SK-N-SH (cell line): ENCODE measurements around the gene PSMG4. TPM values are rescaled to one million over a fixed set of nuclear protein-coding genes. Genes with fewer than 3 reads are reported as not detected.

Experiments
- CTCF ChIA-PET: fragments of 300-600, 350-600 bp; formaldehyde crosslinking; extraction: SDS; loops from one replicate; lab custom pipeline; 2021; lab: Yijun Ruan, JAX
- POLR2A ChIA-PET: fragments of 350-600 bp; sonication (Branson Sonifier 250); formaldehyde crosslinking; extraction: SDS; loops from one replicate; lab custom pipeline; 2020; ENCODE audit warnings: antibody characterized with exemption, inconsistent platforms; lab: Yijun Ruan, JAX
- DNase-seq: peaks from one replicate; pipeline ENCODE4 v3.0.0; 2012
- H2AFZ ChIP-seq: fragments of 200-600 bp; sonication (generic); 2 replicates; pipeline ENCODE4 v1.8.1; 2016; ENCODE audit warnings: antibody characterized with exemption, mild to moderate bottlenecking, low read depth
- H3F3A ChIP-seq: fragments of 200-600 bp; sonication (generic); replicated peaks from 2 replicates; pipeline ENCODE3; 2016; ENCODE audit warnings: antibody characterized with exemption, mild to moderate bottlenecking; ENCODE audit not compliant: insufficient read depth
- H3K27ac ChIP-seq, 2 experiments: fragments of 200-500 bp in 1 of 2; fragments of 200-600 bp in 1 of 2; sonication (Bioruptor generic) in 1 of 2; sonication (generic), shearing (Covaris generic) in 1 of 2; 2 replicates each; pipeline versions ENCODE4 v1.5.1 to v1.6.1; 2014 to 2016; ENCODE audit warnings: low read depth in 2 of 2, inconsistent platforms in 1 of 2, low read length in 1 of 2, mild to moderate bottlenecking in 1 of 2, mixed read lengths in 1 of 2
- H3K27me3 ChIP-seq: fragments of 200-600 bp; sonication (generic), shearing (Covaris generic); 2 replicates; pipeline ENCODE4 v1.6.1; 2016; ENCODE audit warnings: mixed run types; ENCODE audit not compliant: insufficient read depth
- H3K36me3 ChIP-seq, 2 experiments: fragments of 200-500 bp in 1 of 2; fragments of 200-600 bp in 1 of 2; sonication (Bioruptor generic) in 1 of 2; sonication (generic) in 1 of 2; replicated peaks in 1 of 2; 2 replicates each; pipeline versions ENCODE3 to v1.5.1; 2014 to 2016; ENCODE audit warnings: low read length in 1 of 2, mild to moderate bottlenecking in 1 of 2; ENCODE audit not compliant: insufficient read depth in 2 of 2, control insufficient read depth in 1 of 2
- H3K4me1 ChIP-seq, 2 experiments: fragments of 200-500 bp in 1 of 2; fragments of 200-600 bp in 1 of 2; sonication (Bioruptor generic) in 1 of 2; sonication (generic), shearing (Covaris generic) in 1 of 2; 2 replicates each; pipeline versions ENCODE4 v1.5.1 to v1.6.1; 2014 to 2016; ENCODE audit warnings: low read depth in 1 of 2, low read length in 1 of 2, mixed run types in 1 of 2; ENCODE audit not compliant: insufficient read depth in 2 of 2, control insufficient read depth in 1 of 2
- H3K4me2 ChIP-seq: fragments of 200-600 bp; sonication (generic), shearing (Covaris generic); 2 replicates; pipeline ENCODE4 v1.6.1; 2017; ENCODE audit warnings: mixed run types
- H3K4me3 ChIP-seq, 2 experiments: fragments of 200-500 bp in 1 of 2; fragments of 200-600 bp in 1 of 2; sonication (Bioruptor generic) in 1 of 2; sonication (generic), shearing (Covaris generic) in 1 of 2; 2 replicates each; pipeline versions ENCODE4 v1.5.1 to v1.8.1; 2014 to 2016; ENCODE audit warnings: low read depth in 2 of 2, inconsistent platforms in 1 of 2, low read length in 1 of 2, mild to moderate bottlenecking in 1 of 2, mixed read lengths in 1 of 2, moderate library complexity in 1 of 2
- H3K79me2 ChIP-seq: fragments of 200-600 bp; sonication (generic); 2 replicates; pipeline ENCODE4 v1.8.1; 2017; ENCODE audit warnings: mild to moderate bottlenecking; ENCODE audit not compliant: insufficient read depth
- H3K9ac ChIP-seq: fragments of 200-600 bp; sonication (generic); 2 replicates; pipeline ENCODE4 v1.6.1; 2017; ENCODE audit warnings: mixed run types
- H3K9me2 ChIP-seq: fragments of 200-600 bp; sonication (generic); 2 replicates; pipeline ENCODE4 v1.6.1; 2017; ENCODE audit warnings: mixed run types
- H3K9me3 ChIP-seq: fragments of 200-600 bp; sonication (generic); 2 replicates; pipeline ENCODE4 v1.6.1; 2017; ENCODE audit warnings: mixed run types, mild to moderate bottlenecking, moderate library complexity
- H4K20me1 ChIP-seq: fragments of 200-600 bp; sonication (generic); 2 replicates; pipeline ENCODE4 v1.6.1; 2017; ENCODE audit warnings: mild to moderate bottlenecking, mixed run types; ENCODE audit not compliant: insufficient read depth
- EP300 ChIP-seq, 2 experiments: IDR thresholded peaks; 2 replicates each; pipeline versions ENCODE4 v1.4.0 to v1.6.1; 2012; ENCODE audit warnings: borderline replicate concordance in 1 of 2, low read depth in 1 of 2, low read length in 1 of 2
- EZH2phosphoT487 ChIP-seq: fragments of 200-600 bp; sonication (generic); IDR thresholded peaks from 2 replicates; pipeline ENCODE4 v1.6.1; 2017; ENCODE audit warnings: low read depth, mixed run types, mild to moderate bottlenecking, antibody characterized with exemption, moderate library complexity, borderline replicate concordance
- FOSL2 ChIP-seq: IDR thresholded peaks from 2 replicates; pipeline ENCODE4 v1.4.0; 2012; ENCODE audit warnings: low read depth, mild to moderate bottlenecking, moderate library complexity, borderline replicate concordance
- FOXJ3 ChIP-seq: sonication (generic); formaldehyde crosslinking; IDR thresholded peaks from 2 replicates; pipeline ENCODE4 v1.5.1; 2020; ENCODE audit warnings: mild to moderate bottlenecking, missing genetic modification reagents
- FOXM1 ChIP-seq: IDR thresholded peaks from 2 replicates; pipeline ENCODE4 v1.4.0; 2012; ENCODE audit warnings: low read depth, mild to moderate bottlenecking
- JUND ChIP-seq: IDR thresholded peaks from 2 replicates; pipeline ENCODE4 v1.4.0; 2012
- MEF2A ChIP-seq: IDR thresholded peaks from 2 replicates; pipeline ENCODE4 v1.4.0; 2012; ENCODE audit warnings: low read depth, borderline replicate concordance
- MXI1 ChIP-seq: IDR thresholded peaks from 2 replicates; pipeline ENCODE4 v1.6.1; 2012; ENCODE audit warnings: mild to moderate bottlenecking, low read depth, low read length, improper control_type of control experiment
- NFIC ChIP-seq: IDR thresholded peaks from 2 replicates; pipeline ENCODE4 v1.4.0; 2012; ENCODE audit warnings: borderline replicate concordance
- NRF1 ChIP-seq: IDR thresholded peaks from 2 replicates; pipeline ENCODE4 v1.6.1; 2012; ENCODE audit warnings: low read depth, mild to moderate bottlenecking, low read length
- RCOR1 ChIP-seq: fragments of 150-350 bp; IDR thresholded peaks from 2 replicates; pipeline ENCODE4 v1.6.1; 2017; ENCODE audit warnings: antibody characterized with exemption, low read length
- RXRA ChIP-seq: IDR thresholded peaks from 2 replicates; pipeline ENCODE4 v1.4.0; 2012; ENCODE audit warnings: low read depth, mild to moderate bottlenecking, borderline replicate concordance
- TCF12 ChIP-seq: IDR thresholded peaks from 2 replicates; pipeline ENCODE4 v1.4.0; 2012
- TEAD4 ChIP-seq: IDR thresholded peaks from 2 replicates; pipeline ENCODE4 v1.4.0; 2012; ENCODE audit warnings: mild to moderate bottlenecking, borderline replicate concordance; ENCODE audit not compliant: insufficient read depth
- YY1 ChIP-seq: IDR thresholded peaks from 2 replicates; pipeline ENCODE4 v1.4.0; 2012; ENCODE audit warnings: low read depth, mild to moderate bottlenecking
- WGBS: methylation state at CpG from one replicate; pipeline ENCODE4 v1.1.6; 2017; ENCODE audit warnings: low lambda C conversion rate; 5-methylcytosine and 5-hydroxymethylcytosine counted together
- polyA plus RNA-seq, 3 experiments: library from polyadenylated mRNA; depleted of rRNA; stranded (reverse); fragments of >200 nt; gene quantifications; 2 replicates each; pipeline ENCODE4 v1.2.3, GENCODE V29; 2012
- TF ChIP-seq, protein P1 (sequence below): fragments of 150-350 bp; IDR thresholded peaks from 2 replicates; pipeline ENCODE4 v1.6.1; 2016; ENCODE audit warnings: mild to moderate bottlenecking, low read depth, low read length
- TF ChIP-seq, protein P2 (sequence below): IDR thresholded peaks from 2 replicates; pipeline ENCODE4 v1.4.0; 2012; ENCODE audit warnings: low read depth
- TF ChIP-seq, protein P3 (sequence below): IDR thresholded peaks from 2 replicates; pipeline ENCODE4 v1.6.1; 2012; ENCODE audit warnings: mild to moderate bottlenecking, low read depth, low read length, moderate library complexity
- TF ChIP-seq, protein P4 (sequence below): fragments of 150-350 bp; IDR thresholded peaks from 2 replicates; pipeline ENCODE4 v1.6.1; 2017; ENCODE audit warnings: antibody characterized with exemption, low read length, low read depth, borderline replicate concordance

The PSMG4 gene
- polyA plus RNA-seq, 1 of the 3 experiments (the other 2 are of a cell fraction), result 61.3 TPM

DNA sequence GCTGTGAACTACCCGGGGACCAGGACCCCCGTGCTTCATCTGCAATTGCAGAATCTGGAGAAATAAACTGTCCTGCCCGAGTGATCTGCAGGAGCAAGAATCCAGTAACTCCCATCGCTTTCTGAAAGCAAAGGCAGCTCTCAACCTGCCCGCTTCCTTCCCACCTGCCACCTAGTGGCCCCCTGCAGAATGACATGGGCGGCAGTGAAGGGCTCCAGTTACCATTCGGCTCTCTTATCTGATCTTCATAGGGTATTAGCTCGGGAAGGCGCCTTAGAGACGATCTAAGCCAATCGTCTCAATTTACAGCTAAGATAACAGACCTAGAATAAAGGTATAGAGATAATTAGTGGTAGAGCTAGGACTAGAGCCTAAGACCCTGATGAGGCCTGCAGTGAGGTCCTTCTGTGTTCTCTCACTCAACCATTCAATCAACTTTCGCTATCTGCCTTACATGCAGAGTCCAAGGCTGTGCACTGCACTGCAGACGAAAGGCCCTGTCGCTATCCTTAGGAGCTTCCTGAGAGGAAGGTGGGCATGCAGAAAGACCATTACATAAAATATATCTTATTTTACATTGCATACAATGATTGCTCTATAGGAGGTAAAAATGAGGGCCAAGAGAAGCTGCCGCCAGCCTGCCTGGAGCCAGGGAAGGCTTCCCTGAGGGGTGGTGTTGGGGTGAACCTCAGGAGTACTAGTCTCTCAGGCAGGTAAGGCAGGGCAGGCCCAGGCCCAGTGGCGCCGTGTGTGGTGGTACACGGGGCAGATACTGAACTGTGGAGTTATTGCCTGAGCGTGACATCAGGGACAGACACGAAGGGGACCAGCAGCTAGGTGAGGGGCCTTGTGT is 7.1 kb upstream of the PSMG4 start (continued):
- TF ChIP-seq, protein P1, sequence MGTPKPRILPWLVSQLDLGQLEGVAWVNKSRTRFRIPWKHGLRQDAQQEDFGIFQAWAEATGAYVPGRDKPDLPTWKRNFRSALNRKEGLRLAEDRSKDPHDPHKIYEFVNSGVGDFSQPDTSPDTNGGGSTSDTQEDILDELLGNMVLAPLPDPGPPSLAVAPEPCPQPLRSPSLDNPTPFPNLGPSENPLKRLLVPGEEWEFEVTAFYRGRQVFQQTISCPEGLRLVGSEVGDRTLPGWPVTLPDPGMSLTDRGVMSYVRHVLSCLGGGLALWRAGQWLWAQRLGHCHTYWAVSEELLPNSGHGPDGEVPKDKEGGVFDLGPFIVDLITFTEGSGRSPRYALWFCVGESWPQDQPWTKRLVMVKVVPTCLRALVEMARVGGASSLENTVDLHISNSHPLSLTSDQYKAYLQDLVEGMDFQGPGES, result no peak

DNA sequence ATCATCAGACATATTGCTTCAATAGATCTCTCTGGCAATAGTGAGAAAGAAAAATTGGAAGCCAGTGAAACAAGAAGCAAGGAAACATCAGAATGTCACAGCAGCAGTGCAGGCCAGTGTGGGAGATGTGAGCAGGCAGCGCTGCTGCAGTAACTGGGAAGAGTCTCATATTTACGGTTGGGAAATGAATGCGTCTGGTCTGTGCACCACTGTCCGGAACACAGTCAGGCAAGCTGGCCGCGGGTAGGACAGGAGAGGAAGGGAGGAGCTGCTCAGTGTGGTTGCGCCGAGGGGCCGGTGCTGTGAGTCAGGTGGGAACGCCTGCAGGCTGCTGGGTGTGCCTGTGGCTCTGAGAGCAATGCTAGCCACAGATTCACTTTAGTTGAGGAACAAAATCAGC is 6.4 kb upstream of the PSMG4 start:
- H3F3A ChIP-seq, result peaks cover 7% of the 10 kb centered on the region
- ChIA-PET CTCF (interaction anchor here (0.7 to 5.8 kb wide), 21 partner anchors 8 to 1538 kb away, joined by 3 to 63 read pairs (median 6); partner anchors contain the start of genes BPHL, PSMG4, RIPK1 and TUBB2A), POLR2A (interaction anchor here (0.9 to 6.5 kb wide), 3 partner anchors 22 to 90 kb away, joined by 3 to 88 read pairs (median 16); no protein-coding TSS in a partner anchor)
- 96% methylated on average over 9 of the region's 10 CpGs for WGBS
- H3K4me2 ChIP-seq, result no peak overlapping the region
- no peaks in the 10 kb centered on the region for H4K20me1 ChIP-seq
- H3K27me3 ChIP-seq, result no peaks in the 10 kb centered on the region; the same call in 1 of the 2 replicates
- no peak overlapping the region for H3K9ac ChIP-seq
- peaks cover 14 to 16% of the 10 kb centered on the region in 2 experiments for H3K4me1 ChIP-seq
- H3K27ac ChIP-seq, result no peak overlapping the region
- no peaks in the 10 kb centered on the region for H3K9me3 ChIP-seq
- no peak overlapping the region for H2AFZ ChIP-seq
- H3K36me3 ChIP-seq, result no peaks in the 10 kb centered on the region
- no peak overlapping the region for H3K4me3 ChIP-seq
- no peaks in the 10 kb centered on the region for H3K79me2 ChIP-seq
- H3K9me2 ChIP-seq, result no peaks in the 10 kb centered on the region
- DNase-seq, result no peak
- TF ChIP-seq MXI1, result no peak
- TF ChIP-seq RXRA, result no peak
- TF ChIP-seq FOXJ3 (CRISPR knock-in tag), result no peak
- TF ChIP-seq MEF2A, result no peak
- TF ChIP-seq, protein P2, sequence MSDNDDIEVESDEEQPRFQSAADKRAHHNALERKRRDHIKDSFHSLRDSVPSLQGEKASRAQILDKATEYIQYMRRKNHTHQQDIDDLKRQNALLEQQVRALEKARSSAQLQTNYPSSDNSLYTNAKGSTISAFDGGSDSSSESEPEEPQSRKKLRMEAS, result no peak
- TF ChIP-seq FOXM1, result no peak
- TF ChIP-seq NFIC, result no peak
- no peak for TF ChIP-seq EP300 (IDR thresholded peaks at IDR 0.05; ENCODE audit: borderline replicate concordance in 1 of 2, low read depth in 1 of 2, low read length in 1 of 2)
- TF ChIP-seq, protein P3, sequence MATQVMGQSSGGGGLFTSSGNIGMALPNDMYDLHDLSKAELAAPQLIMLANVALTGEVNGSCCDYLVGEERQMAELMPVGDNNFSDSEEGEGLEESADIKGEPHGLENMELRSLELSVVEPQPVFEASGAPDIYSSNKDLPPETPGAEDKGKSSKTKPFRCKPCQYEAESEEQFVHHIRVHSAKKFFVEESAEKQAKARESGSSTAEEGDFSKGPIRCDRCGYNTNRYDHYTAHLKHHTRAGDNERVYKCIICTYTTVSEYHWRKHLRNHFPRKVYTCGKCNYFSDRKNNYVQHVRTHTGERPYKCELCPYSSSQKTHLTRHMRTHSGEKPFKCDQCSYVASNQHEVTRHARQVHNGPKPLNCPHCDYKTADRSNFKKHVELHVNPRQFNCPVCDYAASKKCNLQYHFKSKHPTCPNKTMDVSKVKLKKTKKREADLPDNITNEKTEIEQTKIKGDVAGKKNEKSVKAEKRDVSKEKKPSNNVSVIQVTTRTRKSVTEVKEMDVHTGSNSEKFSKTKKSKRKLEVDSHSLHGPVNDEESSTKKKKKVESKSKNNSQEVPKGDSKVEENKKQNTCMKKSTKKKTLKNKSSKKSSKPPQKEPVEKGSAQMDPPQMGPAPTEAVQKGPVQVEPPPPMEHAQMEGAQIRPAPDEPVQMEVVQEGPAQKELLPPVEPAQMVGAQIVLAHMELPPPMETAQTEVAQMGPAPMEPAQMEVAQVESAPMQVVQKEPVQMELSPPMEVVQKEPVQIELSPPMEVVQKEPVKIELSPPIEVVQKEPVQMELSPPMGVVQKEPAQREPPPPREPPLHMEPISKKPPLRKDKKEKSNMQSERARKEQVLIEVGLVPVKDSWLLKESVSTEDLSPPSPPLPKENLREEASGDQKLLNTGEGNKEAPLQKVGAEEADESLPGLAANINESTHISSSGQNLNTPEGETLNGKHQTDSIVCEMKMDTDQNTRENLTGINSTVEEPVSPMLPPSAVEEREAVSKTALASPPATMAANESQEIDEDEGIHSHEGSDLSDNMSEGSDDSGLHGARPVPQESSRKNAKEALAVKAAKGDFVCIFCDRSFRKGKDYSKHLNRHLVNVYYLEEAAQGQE, result no peak
- TF ChIP-seq, protein P1, result no peak
- no peak for TF ChIP-seq YY1
- TF ChIP-seq TEAD4, result no peak
- TF ChIP-seq FOSL2, result no peak
- no peak for TF ChIP-seq RCOR1
- TF ChIP-seq, protein P4, sequence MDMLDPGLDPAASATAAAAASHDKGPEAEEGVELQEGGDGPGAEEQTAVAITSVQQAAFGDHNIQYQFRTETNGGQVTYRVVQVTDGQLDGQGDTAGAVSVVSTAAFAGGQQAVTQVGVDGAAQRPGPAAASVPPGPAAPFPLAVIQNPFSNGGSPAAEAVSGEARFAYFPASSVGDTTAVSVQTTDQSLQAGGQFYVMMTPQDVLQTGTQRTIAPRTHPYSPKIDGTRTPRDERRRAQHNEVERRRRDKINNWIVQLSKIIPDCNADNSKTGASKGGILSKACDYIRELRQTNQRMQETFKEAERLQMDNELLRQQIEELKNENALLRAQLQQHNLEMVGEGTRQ, result no peak
- no peak for TF ChIP-seq TCF12
- no peak for TF ChIP-seq NRF1
- TF ChIP-seq EZH2phosphoT487, result no peak
- no peak for TF ChIP-seq JUND
